Caco-2 (cell line): ENCODE measurements around the gene CAMKK2. TPM values are rescaled to one million over a fixed set of nuclear protein-coding genes. Genes with fewer than 3 reads are reported as not detected.

Experiments
- BruUV-seq: library from RNA; stranded (reverse); fragments of 400-500 nt; replicated peaks from 2 replicates; lab custom pipeline; 2021; lab: Mats Ljungman, UMichigan
- CTCF ChIA-PET: fragments of 300-600 bp; sonication (Branson Sonifier 250); formaldehyde crosslinking; loops from one replicate; lab custom pipeline; 2022; ENCODE audit warnings: antibody characterized with exemption; lab: Charles Lee
- POLR2A ChIA-PET: fragments of 300-600 bp; sonication (Branson Sonifier 250); formaldehyde crosslinking; loops from one replicate; lab custom pipeline; 2022; ENCODE audit warnings: antibody characterized with exemption; lab: Charles Lee
- DNase-seq, 2 experiments: peaks; one replicate each; pipeline versions ENCODE4 v3.0.0 to v3.0.0-alpha.2; 2020 to 2022
- H3K27me3 ChIP-seq: replicated peaks from 2 replicates; pipeline ENCODE4 v1.6.0; 2011; ENCODE audit warnings: low read length; ENCODE audit not compliant: control insufficient read depth, insufficient read depth
- H3K36me3 ChIP-seq: 2 replicates; pipeline ENCODE4 v1.5.1; 2011; ENCODE audit warnings: low read length; ENCODE audit not compliant: control insufficient read depth, insufficient read depth
- H3K4me1 ChIP-seq: fragments of 250-450 bp; sonication (Bioruptor Pico); 2 replicates; pipeline ENCODE4 v1.5.1; 2020; ENCODE audit warnings: mild to moderate bottlenecking
- H3K4me3 ChIP-seq: 2 replicates; pipeline ENCODE4 v1.5.1; 2011; ENCODE audit warnings: low read depth, mild to moderate bottlenecking, control low read depth, low read length
- H3K9me3 ChIP-seq: fragments of 250-450 bp; sonication (Bioruptor Pico); 2 replicates; pipeline ENCODE4 v1.5.1; 2020; ENCODE audit warnings: mild to moderate bottlenecking, moderate library complexity
- H3K27ac Mint-ChIP-seq: one replicate; pipeline ENCODE4 v1.8.0; 2022; ENCODE audit warnings: mixed read lengths; ENCODE audit not compliant: unreplicated experiment
- H3K27me3 Mint-ChIP-seq: one replicate; pipeline ENCODE4 v1.8.0; 2022; ENCODE audit warnings: mixed read lengths; ENCODE audit not compliant: insufficient read depth, unreplicated experiment
- H3K36me3 Mint-ChIP-seq: one replicate; pipeline ENCODE4 v1.8.0; 2022; ENCODE audit warnings: mild to moderate bottlenecking, mixed read lengths; ENCODE audit not compliant: insufficient read depth, unreplicated experiment
- H3K4me1 Mint-ChIP-seq: one replicate; pipeline ENCODE4 v1.8.0; 2022; ENCODE audit warnings: low read depth, mixed read lengths; ENCODE audit not compliant: unreplicated experiment
- H3K4me3 Mint-ChIP-seq: one replicate; pipeline ENCODE4 v1.8.0; 2022; ENCODE audit warnings: mild to moderate bottlenecking, moderate library complexity, mixed read lengths; ENCODE audit not compliant: unreplicated experiment
- H3K9me3 Mint-ChIP-seq: one replicate; pipeline ENCODE4 v1.8.0; 2022; ENCODE audit warnings: mixed read lengths; ENCODE audit not compliant: unreplicated experiment
- CTCF ChIP-seq, 2 experiments: fragments of 200-600 bp in 1 of 2; IDR thresholded peaks; 1 replicate in 1 of 2; 2 replicates in 1 of 2; pipeline versions ENCODE4 v1.5.1 to v1.8.0; 2011 to 2022; ENCODE audit warnings: antibody characterized with exemption in 1 of 2, control low read depth in 1 of 2, inconsistent platforms in 1 of 2, low read depth in 1 of 2, low read length in 1 of 2, mild to moderate bottlenecking in 1 of 2, moderate library complexity in 1 of 2; ENCODE audit not compliant: insufficient read depth in 1 of 2, severe bottlenecking in 1 of 2, unreplicated experiment in 1 of 2
- intact Hi-C: fragments of 100-400 bp; cut with micrococcal nuclease; formaldehyde crosslinking; loops from one replicate; pipeline ENCODE4 v1.10.0; 2022; ENCODE audit not compliant: unreplicated experiment
- total RNA-seq: library from RNA; stranded (reverse); gene quantifications from 2 replicates; pipeline ENCODE4 v1.2.3, GENCODE V29; 2022

The CAMKK2 gene
- total RNA-seq, 1 experiment from 2014 or later: 31.0 TPM

GRCh38 chr12:121250359-121250758 lies 46.1 kb downstream of the CAMKK2 start:
- ChIA-PET POLR2A (no interaction called here), CTCF (interaction anchor here (1.1 kb wide), 1 partner anchor 12 kb away, joined by 3 read pairs; no protein-coding TSS in a partner anchor)
- DNase-seq: no peak
- Histone ChIP-seq H3K27me3 (no peaks in the 10 kb centered on the region), H3K4me1 (no peaks in the 10 kb centered on the region), H3K36me3 (peaks cover 5% of the 10 kb centered on the region), H3K4me3 (no peak overlapping the region), H3K9me3 (no peaks in the 10 kb centered on the region)
- H3K27ac Mint-ChIP-seq: no peak overlapping the region
- TF ChIP-seq CTCF (IDR thresholded peaks at IDR 0.05; ENCODE audit: insufficient read depth in 1 of 2, low read depth in 1 of 2, low read length in 1 of 2, severe bottlenecking in 1 of 2, unreplicated experiment in 1 of 2): no peak
- peaks cover 6% of the 10 kb centered on the region for H3K4me1 Mint-ChIP-seq
- no peaks in the 10 kb centered on the region for H3K9me3 Mint-ChIP-seq
- H3K36me3 Mint-ChIP-seq: peaks cover 52% of the 10 kb centered on the region
- no TSS peak for BruUV-seq
- H3K4me3 Mint-ChIP-seq: no peak overlapping the region
- H3K27me3 Mint-ChIP-seq: no peaks in the 10 kb centered on the region
- intact Hi-C loops: no loop called here

DNA sequence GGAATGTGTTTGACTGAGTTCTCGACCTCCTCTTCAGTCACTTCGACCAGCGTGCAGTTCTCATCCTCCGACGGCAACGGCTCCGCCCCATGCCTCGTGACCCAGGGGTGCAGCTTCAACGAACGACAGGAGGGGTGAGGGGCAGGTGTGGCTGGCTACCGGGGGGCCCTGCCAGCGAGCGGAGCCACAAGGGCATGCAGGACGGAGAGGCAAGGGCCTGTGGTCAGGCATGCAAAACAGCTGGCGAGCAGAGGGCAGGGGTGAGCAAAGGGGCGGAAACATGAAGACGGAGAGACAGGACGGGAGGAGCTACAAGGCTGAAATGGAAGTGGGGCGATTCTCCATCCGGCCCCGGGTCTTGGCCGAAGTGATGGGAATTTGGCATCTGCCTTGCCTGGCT lies 47.9 kb downstream of the CAMKK2 start:
- ChIA-PET CTCF (interaction anchor here (0.6 kb wide), 1 partner anchor 547 kb away, joined by 4 read pairs; no protein-coding TSS in a partner anchor), POLR2A (no interaction called here)
- no peak overlapping the region for H3K4me3 Mint-ChIP-seq
- BruUV-seq: no TSS peak
- Histone ChIP-seq H3K9me3 (no peaks in the 10 kb centered on the region), H3K4me3 (no peak overlapping the region), H3K27me3 (no peaks in the 10 kb centered on the region), H3K4me1 (no peaks in the 10 kb centered on the region), H3K36me3 (peaks cover 4% of the 10 kb centered on the region; the same call in 1 of the 2 replicates)
- H3K36me3 Mint-ChIP-seq: peaks cover 35% of the 10 kb centered on the region
- no peak for DNase-seq
- intact Hi-C loops: no loop called here
- no peaks in the 10 kb centered on the region for H3K27me3 Mint-ChIP-seq
- H3K27ac Mint-ChIP-seq: no peak overlapping the region
- TF ChIP-seq CTCF (IDR thresholded peaks at IDR 0.05; ENCODE audit: insufficient read depth in 1 of 2, low read depth in 1 of 2, low read length in 1 of 2, severe bottlenecking in 1 of 2, unreplicated experiment in 1 of 2): no peak
- H3K9me3 Mint-ChIP-seq: no peaks in the 10 kb centered on the region
- H3K4me1 Mint-ChIP-seq: peaks cover 6% of the 10 kb centered on the region

GRCh38 chr12:121246893-121247557 lies 49.5 kb downstream of the CAMKK2 start:
- no peak for TF ChIP-seq CTCF (IDR thresholded peaks at IDR 0.05; ENCODE audit: insufficient read depth in 1 of 2, low read depth in 1 of 2, low read length in 1 of 2, severe bottlenecking in 1 of 2, unreplicated experiment in 1 of 2)
- 0 out of 2 replicates have a peak, but pooled peaks cover 1% of the 10 kb centered on the region for H3K36me3 ChIP-seq
- no peak overlapping the region for H3K4me3 Mint-ChIP-seq

More at GRCh38 chr12:121246893-121247557, 49.5 kb downstream of the CAMKK2 start:
- H3K9me3 ChIP-seq: no peaks in the 10 kb centered on the region
- Mint-ChIP-seq H3K27ac (no peak overlapping the region), H3K9me3 (no peaks in the 10 kb centered on the region), H3K36me3 (peaks cover 23% of the 10 kb centered on the region), H3K27me3 (no peaks in the 10 kb centered on the region), H3K4me1 (peaks cover 6% of the 10 kb centered on the region)
- H3K4me3 ChIP-seq: no peak overlapping the region
- H3K4me1 ChIP-seq: no peaks in the 10 kb centered on the region
- POLR2A ChIA-PET: interaction anchor here (0.5 kb wide), 1 partner anchor 49 kb away, joined by 4 read pairs; the partner anchor contains the start of gene CAMKK2
- no peak for DNase-seq
- CTCF ChIA-PET: no interaction called here
- H3K27me3 ChIP-seq: no peaks in the 10 kb centered on the region
- no TSS peak for BruUV-seq
- intact Hi-C loops: no loop called here
